Astrocyte of the hippocampus (primary cell): ENCODE measurements around the gene TOX4.

Source experiments
- DNase-seq: peaks from one replicate; pipeline ENCODE4 v3.0.0; 2011; ENCODE audit warnings: low read depth, low spot score

The TOX4 gene

DNA sequence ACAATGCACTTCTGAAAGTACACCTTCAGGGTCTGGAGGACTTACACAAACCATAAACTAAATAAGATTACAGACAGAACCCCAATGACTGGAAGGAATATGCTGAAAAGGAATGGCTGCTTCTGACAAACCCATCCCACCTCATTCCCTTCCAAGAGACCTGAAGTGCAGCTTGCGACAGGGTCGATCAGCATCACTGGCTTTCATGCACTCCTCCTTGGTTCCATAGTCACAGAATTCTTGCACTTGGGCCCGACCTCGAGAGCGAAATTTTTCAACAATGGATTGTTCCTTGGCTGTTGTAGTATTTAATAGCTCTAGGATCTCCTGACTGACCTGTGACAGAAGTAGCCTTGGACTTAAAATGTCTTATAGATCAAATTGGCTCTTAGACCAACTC is 24.6 kb downstream of the TOX4 start:
- DNase-seq = no peak

DNA sequence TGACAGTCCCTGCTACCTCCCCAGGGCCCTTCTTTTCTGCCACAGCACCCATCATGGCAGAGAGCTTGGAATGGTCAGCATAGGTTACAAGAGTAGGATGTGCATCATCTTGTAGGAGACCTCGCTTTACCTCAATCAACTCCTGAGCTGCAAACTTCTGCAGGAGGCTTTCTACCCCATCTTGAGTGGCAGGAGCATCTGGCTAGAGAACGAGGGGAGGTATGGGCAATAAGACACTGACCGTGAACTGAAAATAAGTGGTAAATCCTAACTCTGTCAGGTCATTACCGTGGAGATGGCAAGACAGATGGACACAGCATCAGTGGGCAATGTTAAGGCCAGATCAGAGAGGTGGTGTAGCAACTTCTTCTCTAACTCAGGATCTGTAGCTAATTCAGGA is 26.4 kb downstream of the TOX4 start:
- DNase-seq = no peak

DNA sequence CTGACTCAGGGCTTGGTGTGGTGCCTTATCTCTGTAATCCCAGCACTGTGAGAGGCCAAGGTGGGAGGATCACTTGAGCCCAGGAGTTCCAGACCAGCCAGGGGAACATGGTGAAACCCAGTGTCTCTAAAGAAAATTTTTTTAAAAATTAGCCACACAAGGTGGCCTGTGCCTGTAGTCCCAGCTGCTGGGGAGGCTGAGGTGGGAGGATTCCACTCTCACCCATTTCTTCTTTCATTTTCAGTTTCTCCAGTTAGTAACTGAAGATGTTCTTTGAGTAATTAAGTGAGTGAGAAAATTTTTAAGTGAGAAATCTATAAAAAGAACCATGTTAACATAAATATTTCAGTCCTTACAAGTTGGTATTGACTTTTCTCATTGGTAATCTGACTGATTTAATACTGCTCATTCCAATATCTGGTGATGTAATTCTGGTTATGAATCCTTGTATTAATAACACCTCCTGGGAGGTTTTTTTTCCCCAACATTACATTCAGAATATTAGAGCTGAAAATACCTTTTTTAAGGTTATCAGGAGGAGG is 28.1 kb downstream of the TOX4 start:
- no peak for DNase-seq

DNA sequence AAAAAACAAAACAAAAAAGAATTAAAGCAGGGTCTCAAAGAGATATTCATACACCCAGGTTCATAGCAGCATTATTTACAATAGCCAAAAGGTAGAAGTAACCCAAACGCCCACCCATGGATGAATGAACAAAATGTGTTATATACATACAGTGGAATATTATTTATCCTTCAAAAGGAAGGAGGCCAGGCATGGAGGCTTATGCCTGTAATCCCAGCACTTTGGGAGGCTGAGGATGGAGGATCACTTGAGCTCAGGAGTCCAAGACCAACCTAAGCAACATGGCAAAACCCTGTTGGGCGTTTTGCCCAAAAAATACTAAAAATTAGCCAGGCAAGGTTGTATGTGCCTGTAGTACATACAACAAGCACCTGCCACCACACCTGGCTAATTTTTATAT is 29.6 kb downstream of the TOX4 start:
- DNase-seq = no peak

DNA sequence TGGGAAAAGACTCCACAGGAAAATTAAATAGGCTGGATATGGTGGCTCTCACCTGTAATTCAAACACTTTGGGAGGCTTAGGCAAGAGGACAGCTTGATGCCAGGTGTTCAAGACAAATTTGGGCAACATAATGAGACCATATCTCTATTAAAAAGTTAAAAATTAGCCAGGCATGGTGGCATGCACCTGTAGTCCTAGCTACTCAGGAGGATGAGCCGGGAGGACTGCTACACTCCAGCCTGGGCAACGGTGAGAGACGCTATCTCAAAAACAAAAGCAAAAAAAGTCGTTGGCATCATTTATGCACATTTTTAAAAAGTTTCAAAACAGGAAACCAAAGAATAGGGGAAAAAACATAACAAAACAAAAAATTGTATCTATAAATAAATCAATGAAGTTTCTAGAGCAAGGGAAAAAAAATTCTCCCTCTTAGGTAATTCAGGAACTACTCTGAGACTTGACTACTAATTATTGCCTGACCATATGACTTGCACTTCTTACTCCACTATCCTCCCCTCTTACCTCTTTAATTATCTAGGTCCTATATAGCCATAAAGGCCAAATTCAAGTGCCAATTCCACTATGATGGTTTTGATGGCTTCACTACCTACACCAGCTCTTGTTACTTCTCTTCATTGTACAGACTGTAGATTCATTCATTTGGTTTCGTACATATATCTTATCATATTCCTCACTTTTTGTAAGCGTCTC is 32.6 kb downstream of the TOX4 start:
- DNase-seq = no peak

DNA sequence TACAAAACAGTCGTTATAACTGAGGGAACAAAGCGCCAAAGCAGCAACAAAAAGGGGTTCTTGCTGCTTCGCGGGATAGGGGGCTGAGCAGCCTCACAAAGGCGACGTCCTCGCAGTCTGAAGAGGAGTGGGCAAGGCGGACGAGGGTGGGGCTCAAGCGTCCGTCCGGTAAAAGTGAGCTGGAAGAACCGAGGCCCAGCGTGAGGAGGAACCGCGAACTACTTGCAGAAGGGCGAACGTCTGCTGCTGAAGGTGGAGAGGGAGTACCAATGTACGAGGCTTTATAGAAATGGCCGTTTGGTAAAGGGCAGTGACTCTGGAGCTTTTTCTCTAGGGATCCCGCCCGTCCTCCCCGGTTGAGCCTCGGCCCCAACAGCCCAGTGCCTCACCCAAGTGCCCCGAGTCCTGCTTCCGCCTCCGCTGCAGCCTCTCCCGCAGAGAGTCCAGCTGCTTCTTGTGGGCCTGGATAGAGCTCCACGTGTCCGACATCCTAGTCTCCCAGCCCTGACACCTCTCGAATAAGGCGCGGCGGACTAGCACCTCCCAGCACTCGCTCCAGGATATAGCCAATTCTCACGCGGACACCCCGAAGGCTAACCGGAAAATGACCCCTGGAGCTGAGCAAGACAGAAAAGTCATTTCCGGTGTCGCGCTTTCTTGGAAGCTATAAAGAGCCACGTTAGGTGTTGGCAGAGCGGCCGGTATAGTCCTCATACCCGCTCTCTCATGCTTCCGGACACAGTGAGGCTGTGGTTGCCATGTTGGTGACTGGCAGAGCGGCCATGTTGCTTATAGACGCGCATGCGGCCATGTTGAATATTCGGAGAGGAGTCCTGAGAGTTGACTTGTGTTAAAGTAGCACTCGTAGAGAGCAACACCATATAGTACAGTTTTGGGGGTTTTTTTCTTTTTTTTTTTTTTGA is 34.0 kb downstream of the TOX4 start, which contains the start of gene METTL3:
Gene METTL3, minus strand, starts transcription at position 606 of the 923 bp plus-strand sequence. Its CDS starts 117 bp downstream, at position 489.
- peak; percentile 99 for DNase-seq

DNA sequence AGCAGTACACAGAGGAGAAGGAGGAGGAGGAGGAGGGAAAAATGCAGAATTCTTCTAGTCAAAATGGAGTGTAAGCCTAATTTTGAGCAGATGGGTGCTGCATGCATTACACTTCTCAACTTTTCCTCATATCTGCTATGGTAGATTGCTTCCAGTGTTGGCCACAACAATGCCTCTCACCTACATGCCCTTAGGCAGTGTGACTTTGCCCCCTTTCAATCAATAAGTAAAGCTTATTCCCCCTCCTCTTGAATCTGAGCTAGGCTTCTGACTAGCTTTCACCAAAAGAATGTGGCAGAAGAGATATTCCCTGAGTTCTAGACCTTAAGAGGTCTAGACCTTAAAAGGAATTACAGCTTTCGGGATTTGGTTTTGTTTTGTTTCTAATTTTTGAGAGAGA is 37.3 kb downstream of the TOX4 start:
- DNase-seq = no peak

DNA sequence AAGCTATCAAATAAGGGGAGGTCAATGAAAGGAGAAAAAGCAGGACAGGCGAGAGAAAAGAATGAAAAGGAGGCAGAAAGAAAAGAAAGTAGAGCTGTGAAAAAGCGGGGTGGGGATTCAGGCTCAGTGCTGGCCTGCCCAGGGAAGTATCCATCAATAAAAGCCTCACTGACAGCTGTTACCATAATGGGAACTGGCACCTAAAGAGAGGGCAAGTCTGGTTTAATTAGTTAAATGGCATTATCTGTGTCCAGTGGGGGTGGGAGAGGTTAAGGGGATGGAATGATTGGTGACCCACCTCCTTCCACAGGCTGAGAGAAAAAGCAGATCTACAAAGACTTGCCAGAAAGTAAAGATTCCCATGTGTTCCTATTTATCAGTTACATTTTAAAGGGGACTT is 41.7 kb downstream of the TOX4 start:
- no peak for DNase-seq

DNA sequence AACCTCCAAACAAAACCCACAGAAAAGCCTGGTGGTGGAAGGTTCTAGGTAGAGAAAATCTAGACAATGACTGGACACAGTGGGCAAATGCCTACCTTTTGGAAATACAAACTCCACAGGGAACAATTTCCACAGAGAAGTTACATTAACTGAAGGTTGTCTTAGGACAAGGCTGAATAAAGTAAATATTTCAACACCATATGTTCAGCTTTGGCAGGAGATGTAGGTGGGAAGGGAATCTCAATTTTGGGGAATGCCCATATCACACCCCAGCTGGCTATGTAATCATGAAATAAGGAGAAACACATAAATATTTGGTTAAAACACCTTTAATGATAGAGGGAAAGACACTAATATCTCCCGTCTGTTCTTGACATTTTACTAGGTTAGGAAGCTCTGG is 43.8 kb downstream of the TOX4 start:
- DNase-seq = no peak

DNA sequence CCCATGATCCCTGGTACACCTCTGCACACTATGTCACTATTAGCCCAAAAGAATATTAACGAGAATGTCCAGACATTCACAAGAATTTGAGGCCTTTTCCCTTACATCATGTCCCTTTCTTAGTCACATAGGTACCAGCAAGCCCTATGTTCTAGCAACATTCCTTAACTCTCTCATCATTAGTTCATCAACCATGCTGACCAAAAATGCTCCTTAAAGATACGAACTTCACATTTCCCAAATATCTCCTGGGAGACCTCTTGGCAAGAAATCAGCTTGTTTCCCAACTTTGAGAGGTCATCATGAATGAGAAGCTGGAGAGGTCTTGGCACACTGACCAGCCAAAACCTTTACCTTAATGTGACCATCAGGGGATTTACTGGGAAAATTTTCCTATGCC is 44.5 kb downstream of the TOX4 start:
- DNase-seq = peak; percentile 25

DNA sequence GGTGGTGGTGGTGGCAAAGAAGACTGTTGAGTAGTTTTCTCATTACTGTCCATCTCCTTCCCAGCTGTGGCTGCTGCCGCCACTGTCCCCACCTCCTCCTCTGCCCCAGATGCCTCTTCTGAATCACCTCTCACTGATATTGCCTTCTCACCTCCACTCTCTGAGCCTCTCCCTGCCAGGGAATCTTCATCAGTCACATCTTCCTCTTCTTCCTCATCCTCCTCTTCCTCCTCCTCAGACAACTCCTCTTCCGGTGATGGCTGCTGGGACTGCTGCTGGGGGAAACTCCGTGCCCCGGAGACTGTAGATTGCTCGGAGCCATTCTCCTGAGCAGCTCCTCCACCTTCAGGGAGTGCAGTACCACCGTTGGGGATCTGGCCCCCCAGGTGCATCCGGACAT is 46.2 kb downstream of the TOX4 start:
- no peak for DNase-seq

DNA sequence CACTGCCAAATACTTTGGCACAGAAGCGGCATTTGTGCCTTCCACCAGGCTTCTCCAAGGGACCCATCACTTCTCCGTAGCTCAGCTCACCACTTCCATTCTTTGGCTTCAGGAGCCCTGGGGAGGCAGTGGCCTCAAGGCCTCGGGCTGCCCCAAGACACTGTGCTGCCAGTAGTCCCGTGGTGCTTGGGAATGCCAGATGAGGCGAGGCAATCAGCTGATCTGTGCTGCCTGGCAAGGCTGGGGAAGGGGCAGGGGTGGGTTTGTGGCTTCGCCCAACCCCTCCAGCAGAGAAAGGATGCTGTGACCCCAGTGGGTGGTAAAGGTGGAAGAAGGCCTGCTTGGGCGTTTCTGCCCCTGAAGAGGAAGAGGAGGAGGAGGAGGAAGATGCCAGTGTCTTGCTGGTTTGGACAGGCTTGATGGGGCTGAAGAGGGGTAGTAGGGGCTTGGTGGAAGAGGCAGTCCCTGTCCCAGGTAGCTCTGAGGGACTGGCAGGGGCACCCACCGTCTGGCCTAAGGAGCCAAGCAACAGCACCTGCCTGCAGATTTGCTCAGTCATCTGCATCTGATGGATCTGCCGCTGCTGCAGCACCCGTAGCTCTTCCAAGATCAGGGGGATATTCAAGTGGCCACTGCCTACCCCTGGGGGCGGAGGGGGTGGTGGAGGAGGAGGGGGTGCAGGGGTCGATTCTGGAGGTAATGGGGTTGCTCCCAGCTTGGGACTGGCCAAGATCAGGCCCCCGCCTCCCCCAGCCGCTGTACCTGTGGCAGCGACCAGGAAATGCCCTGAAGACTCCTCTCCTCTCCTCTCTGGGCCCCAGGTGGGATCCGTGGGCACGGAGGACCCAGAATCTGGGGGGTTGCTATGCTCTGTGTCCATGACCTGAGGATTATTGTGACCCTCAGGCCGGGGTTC is 47.8 kb downstream of the TOX4 start:
- DNase-seq = no peak

DNA sequence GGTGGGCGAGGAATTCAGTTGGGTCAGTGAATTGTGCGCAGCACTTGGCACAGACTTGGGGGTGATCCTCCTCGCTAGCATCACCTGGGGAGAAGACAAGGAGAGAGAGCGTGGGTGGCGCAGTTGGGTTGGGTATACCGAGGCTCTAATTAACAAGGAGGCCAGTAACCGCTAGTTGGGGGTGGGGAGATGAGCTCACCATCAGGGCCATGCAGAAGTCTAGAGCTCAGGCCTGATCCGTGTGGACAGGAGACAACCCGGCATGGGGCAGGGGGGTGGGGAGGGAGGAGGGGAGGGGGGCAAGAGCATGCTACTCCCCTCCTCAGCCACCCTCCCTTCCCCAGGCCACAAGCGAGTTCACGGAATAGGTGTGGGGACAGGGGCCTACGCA is 48.6 kb downstream of the TOX4 start:
- DNase-seq = peak; percentile 61

DNA sequence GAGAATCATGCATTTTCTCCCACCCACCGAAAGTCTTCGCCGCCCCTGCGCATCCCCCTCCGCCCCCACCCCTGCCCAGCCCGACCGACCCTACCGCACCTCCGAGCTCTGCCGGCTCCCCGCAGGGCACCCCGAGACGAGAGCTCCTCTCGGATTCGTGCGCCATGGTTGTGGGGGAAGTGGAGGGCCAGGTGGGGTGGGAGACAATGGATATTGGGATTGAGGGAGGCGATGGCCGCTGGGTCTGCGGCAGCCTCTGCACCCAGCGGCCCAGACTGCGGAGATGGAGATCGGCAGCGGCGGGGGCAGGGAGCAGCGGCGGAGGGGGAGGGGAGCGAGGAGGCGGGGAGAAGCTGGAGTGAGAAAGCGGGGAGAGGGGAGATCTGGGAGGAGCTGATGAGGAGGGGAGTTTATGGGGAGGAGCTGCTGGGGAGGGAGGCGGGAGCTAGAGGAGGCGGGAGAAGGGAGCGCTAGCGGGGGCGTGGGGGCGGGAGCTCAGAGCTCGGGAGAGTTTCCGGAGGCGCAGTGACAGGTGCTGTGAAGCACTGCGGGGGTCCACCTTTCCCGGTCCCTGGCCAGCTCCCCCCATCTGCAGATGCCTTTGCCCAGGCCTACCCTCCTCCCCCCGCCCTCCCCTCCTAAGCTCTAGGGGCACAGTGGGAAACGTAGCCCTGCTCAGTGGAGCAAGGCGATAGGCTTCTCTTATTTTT is 49.1 kb downstream of the TOX4 start, which contains the start of gene SALL2:
Gene SALL2, minus strand, starts transcription at position 385 of the 710 bp plus-strand sequence. Its CDS starts 219 bp downstream, at position 166.
- DNase-seq = peak; percentile 87

DNA sequence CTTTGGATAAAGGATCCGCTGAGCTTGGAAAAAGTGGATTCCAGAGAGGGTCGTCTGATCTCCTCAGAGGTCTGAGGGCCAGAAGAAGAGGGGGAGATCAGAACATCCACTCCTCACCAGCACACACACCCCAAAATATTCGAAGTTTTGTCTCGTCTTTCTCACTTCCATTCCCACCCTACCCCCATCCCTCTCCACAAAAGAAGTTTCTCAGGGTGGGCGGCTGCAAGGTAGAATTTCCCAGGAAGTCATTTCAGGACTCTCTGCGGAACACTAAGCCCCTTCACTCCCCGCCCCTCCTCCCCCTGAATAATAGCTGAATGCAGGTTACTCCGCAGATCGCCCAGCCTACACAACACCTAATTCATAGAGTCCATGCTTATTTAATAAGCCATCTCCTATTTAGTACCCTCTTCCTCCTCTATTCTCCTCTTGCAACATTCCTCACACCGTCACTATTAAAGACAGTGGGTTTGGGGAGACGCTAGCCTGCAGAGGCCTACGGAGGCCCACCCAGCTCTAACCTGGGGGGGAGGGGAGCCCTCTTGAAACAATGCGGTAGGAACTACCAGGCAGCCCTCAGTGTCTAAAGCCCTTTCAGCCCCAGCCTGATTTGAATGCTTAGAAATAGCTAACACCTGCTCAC is 49.8 kb downstream of the TOX4 start:
- DNase-seq = no peak

DNA sequence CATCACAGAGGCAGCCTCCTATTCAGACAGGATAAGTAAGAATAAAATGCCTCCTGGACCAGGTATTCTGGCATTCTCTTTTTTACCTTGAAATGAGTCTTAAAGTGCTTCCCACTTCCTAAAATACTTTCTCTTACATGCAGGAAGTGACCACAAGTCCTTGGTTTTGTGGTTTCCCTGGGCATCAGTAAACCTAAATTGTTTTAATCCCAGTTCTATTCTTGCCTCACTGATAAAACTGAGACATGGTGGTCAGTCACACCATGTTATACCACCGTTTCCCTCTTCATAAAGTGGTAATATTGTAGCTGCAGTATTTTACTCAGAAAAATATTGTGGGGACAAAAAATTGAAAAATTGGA is 50.3 kb downstream of the TOX4 start:
- no peak for DNase-seq

DNA sequence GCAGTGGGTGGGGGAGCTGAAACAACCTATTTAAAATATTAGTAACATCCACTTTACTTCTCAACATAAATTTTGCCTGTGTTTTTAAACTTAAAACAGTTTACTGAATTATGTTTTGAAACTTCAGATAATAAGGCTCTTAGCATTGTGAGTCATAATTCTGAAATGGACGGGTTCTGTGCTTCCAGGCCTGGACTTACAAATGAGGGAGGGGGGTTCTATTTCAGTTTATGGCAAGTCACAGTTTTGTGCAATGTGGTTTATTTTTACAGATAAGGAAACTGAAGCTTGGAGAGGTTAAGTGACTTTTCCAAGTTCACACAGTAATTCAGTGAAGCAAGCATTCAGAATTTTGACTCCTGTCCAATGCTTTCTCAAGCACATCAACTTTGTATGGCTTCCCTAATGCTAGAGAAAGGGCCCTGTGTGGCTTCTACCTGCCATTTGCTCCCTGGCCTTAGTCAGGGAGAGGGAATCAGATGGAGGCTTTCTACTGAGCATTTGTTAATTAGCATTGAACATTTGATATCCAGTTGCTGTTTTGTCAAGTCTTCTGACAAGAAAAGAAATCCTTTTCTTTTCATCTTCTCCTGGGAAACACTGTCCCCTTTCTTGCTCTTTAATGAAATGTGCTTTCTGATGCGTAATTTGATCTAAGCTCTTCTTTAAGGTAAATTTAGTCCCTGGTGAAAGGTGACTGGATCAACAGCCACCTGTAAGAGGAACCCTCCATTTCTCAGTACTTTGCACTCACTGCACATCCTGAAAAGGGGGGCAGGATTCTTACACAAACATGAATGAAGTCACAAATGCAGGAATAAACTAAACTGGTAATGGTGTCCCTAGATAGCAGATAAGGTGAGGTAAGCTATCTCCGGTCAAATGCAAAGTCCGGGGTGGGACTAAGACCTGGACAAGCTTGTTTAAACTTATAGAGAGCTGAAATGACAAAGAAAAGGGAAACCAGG is 51.7 kb downstream of the TOX4 start:
- no peak for DNase-seq

DNA sequence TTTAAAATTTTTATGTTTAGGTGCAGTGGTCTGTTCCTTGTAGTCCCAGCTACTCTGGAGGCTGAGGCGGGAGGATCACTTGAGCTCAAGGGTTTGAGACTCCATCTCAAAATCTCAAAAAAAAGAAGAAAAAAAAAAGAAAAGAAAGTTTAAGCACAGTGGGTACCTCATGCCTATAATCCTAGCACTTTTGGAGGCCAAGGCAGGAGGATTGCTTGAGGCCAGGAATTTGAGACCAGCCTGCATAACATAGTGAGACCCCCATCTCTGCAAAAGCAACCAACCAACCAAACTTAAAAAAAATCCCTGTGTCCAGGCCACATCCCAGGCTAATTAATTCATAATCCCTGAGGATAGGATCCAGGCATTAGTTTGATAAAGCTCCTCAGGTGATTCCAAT is 52.5 kb downstream of the TOX4 start:
- no peak for DNase-seq

DNA sequence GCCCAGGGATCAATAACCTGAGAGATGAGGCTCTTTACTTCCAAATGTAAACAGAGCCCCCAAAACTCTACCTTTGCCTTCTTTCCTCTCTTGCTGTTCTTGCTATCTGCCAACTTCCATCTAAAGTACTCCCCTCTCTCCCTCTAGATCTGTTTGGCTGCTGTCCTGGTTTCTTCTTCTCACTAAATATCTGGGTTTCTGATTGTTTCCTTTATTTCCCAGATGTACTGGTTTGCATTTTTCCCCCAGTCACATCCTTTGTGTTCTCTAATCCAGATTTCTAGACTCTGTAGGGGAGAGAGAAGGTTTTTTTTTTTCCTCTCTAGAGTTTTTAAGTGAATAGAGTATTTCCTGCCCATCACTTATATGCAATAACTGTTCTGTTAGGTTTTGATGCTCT is 56.3 kb downstream of the TOX4 start:
- no peak for DNase-seq
